ENCODE results near the gene ZNF346.

ZNF346 gene

DNA sequence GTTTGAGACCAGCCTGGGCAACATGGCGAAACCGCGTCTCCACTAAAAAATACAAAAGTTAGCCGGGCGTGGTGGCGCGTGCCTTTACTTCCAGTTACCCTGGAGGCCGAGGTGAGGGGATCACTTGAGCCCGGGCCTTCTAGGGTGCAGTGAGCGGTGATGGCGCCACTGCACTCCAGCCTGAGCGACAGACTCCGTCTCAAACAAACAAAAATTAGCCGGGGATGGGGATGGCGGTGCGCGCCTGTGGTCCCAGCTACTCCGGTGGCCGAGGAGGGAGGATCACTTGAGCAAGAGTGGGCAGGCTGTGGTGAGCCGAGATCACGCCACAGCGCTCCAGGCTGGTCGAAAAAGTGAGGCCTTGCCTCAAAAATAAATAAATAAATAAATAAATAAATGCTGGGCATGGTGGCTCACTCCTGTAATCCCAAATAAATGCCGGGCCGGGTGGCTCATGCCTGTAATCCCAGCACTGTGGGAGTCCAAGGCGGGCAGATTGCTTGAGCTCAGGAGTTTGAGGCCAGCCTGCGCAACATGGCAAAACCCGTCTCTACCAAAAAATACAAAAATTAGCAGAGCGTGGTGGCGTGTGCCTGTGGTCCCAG lies 95.0 kb downstream of the ZNF346 start:
- DNase-seq (ENCODE audit: low spot score): no peak

DNA sequence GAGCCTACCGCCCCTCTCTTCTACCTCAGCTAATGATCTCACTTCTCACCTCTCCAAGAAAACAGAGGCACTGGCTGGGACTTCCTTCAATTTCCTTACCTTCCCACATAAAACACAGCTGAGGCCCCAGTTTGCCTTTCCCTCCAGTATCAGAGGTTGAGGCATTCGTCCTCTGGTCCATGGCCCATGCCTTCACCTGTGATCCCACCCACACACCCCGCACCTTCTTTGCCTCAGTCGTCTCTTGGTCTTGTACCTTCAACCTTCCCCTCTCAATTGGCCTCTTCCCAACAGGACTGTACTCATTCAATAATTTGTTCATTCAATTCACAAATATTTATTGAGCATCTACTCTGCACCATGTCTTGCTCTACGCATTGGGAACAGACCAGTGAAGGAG lies 100.1 kb downstream of the ZNF346 start:
- DNase-seq (ENCODE audit: low spot score): no peak

GRCh38 chr5:177123789-177124485 lies 101.4 kb downstream of the ZNF346 start:
- DNase-seq (ENCODE audit: low spot score): no peak

GRCh38 chr5:177124486-177124991 lies 102.0 kb downstream of the ZNF346 start:
- peak; percentile 74 for DNase-seq (ENCODE audit: low spot score)

DNA sequence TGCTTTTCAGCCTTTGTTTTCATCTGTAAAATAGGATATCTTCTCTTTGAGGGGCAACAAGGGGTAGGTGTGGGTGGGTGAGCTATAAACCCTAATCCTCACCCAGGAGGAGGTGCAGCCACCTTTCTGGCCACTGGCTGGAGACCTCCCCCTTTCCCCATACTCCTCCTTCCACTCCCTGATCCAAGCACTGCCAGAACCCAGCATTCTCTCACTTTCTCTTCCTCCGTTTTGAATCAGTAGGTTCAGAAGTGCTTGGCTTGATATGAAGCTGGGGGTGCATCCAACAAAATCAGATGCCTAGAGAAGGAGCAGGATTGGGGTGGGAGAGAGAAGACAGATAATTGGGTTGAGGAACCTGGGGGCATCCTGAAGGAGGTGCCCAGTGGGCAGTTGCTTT lies 104.3 kb downstream of the ZNF346 start:
- DNase-seq (ENCODE audit: low spot score): no peak

- DNase-seq (ENCODE audit: low spot score): no peak
These were observed 106.1 kb downstream of the ZNF346 start for GRCh38 chr5:177128551-177128981.

DNA sequence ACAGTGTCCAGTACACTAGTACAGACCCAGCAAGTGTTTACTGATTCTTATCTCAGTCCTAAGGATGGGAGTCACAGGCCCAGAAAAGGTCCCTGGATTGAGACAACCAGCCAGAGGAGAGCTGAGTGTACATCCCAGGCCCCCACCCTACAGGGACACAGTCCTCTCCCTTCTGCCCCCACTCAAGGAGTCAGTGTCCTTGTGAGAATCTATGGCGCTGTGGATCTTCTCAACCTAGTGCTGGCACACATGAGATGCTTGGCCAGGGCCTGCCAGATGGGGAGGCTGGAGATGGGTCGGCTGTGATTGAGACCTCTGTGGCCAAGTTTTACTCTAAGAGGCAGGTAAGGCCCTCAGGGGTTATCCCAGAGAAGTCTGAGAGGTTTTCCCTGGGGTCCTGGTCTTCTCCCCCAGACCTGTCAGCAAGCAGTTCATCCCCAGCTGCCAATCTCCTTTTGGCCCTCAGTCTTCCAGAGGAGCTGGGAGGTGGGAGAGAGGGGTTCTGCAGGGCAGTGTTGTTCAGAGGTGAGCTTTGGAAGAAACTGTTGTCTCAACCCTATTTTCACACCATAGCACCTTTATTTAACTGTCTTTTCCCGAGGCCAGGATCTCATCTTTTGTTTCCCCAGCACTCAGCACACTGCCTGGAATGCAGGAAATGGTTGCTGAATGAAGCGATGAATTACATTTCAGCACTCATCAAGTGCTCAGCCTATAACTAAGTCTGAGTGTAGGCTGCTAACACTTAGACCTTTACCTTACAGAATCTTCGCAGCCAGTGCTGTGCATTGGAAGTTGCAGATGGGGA lies 107.9 kb downstream of the ZNF346 start:
- no peak for DNase-seq (ENCODE audit: low spot score)

Measured in germinal center (tissue), 1 donor.